H9 (cell line): ENCODE results near the gene AEBP2. TPM values are rescaled to one million over a fixed set of nuclear protein-coding genes. Genes with fewer than 3 reads are reported as not detected.

ENCODE experiments used
- DNase-seq: peaks from one replicate; pipeline ENCODE4 v3.0.0-alpha.2; 2017
- H2AFZ ChIP-seq: one replicate; pipeline ENCODE4 v1.6.1; 2013; ENCODE audit warnings: mild to moderate bottlenecking, low read length, control low read depth, moderate library complexity
- H2AK5ac ChIP-seq: 2 replicates; pipeline ENCODE4 v1.6.1; 2013; ENCODE audit warnings: low read length, control low read depth, mixed read lengths; ENCODE audit not compliant: insufficient read length
- H2BK120ac ChIP-seq: one replicate; pipeline ENCODE4 v1.6.1; 2013; ENCODE audit warnings: low read depth, mild to moderate bottlenecking, low read length, control low read depth, inconsistent platforms; ENCODE audit not compliant: poor library complexity, severe bottlenecking
- H2BK12ac ChIP-seq: 2 replicates; pipeline ENCODE4 v1.6.1; 2013; ENCODE audit warnings: low read length, control low read depth, mixed read lengths, low read depth; ENCODE audit not compliant: insufficient read length
- H2BK15ac ChIP-seq: 2 replicates; pipeline ENCODE4 v1.6.1; 2013; ENCODE audit warnings: low read depth, low read length, control low read depth
- H2BK20ac ChIP-seq: one replicate; pipeline ENCODE4 v1.6.1; 2013; ENCODE audit warnings: low read depth, mild to moderate bottlenecking, low read length, control low read depth, inconsistent platforms; ENCODE audit not compliant: poor library complexity, severe bottlenecking
- H2BK5ac ChIP-seq: 2 replicates; pipeline ENCODE4 v1.6.1; 2013; ENCODE audit warnings: low read length, control low read depth, mixed read lengths; ENCODE audit not compliant: insufficient read length
- H3K14ac ChIP-seq: 2 replicates; pipeline ENCODE4 v1.6.1; 2013; ENCODE audit warnings: low read length, control low read depth; ENCODE audit not compliant: insufficient read depth
- H3K18ac ChIP-seq: 2 replicates; pipeline ENCODE4 v1.6.1; 2013; ENCODE audit warnings: low read depth, mild to moderate bottlenecking, mixed read lengths, low read length, control low read depth; ENCODE audit not compliant: insufficient read length
- H3K23ac ChIP-seq: 2 replicates; pipeline ENCODE4 v1.6.1; 2013; ENCODE audit warnings: low read length, control low read depth, mixed read lengths, low read depth; ENCODE audit not compliant: insufficient read length
- H3K23me2 ChIP-seq: 2 replicates; pipeline ENCODE4 v1.6.1; 2013; ENCODE audit warnings: low read depth, mild to moderate bottlenecking, mixed read lengths, low read length, control low read depth; ENCODE audit not compliant: insufficient read length, poor library complexity, severe bottlenecking
- H3K27ac ChIP-seq: 2 replicates; pipeline ENCODE4 v1.5.1; 2013; ENCODE audit warnings: low read length, control low read depth, mixed read lengths, low read depth; ENCODE audit not compliant: insufficient read length
- H3K27me3 ChIP-seq: 2 replicates; pipeline ENCODE4 v1.6.1; 2013; ENCODE audit warnings: low read length, control low read depth, inconsistent platforms; ENCODE audit not compliant: insufficient read depth
- H3K4ac ChIP-seq: 2 replicates; pipeline ENCODE4 v1.6.1; 2013; ENCODE audit warnings: low read depth, mild to moderate bottlenecking, control low read depth, inconsistent platforms, low read length, moderate library complexity
- H3K4me1 ChIP-seq: 2 replicates; pipeline ENCODE4 v1.6.1; 2013; ENCODE audit warnings: low read length, control low read depth, inconsistent platforms; ENCODE audit not compliant: insufficient read depth
- H3K4me2 ChIP-seq: 2 replicates; pipeline ENCODE4 v1.6.1; 2013; ENCODE audit warnings: low read length, control low read depth, mixed read lengths; ENCODE audit not compliant: insufficient read length, insufficient read depth
- H3K56ac ChIP-seq: 2 replicates; pipeline ENCODE4 v1.6.1; 2013; ENCODE audit warnings: low read depth, mild to moderate bottlenecking, mixed read lengths, low read length, control low read depth; ENCODE audit not compliant: insufficient read length
- H3K79me1 ChIP-seq: 2 replicates; pipeline ENCODE4 v1.6.1; 2013; ENCODE audit warnings: low read depth, mild to moderate bottlenecking, moderate library complexity, low read length, control low read depth, inconsistent platforms; ENCODE audit not compliant: insufficient read depth, poor library complexity, severe bottlenecking
- H3K79me2 ChIP-seq: 2 replicates; pipeline ENCODE4 v1.6.1; 2013; ENCODE audit warnings: low read length, control low read depth, inconsistent platforms; ENCODE audit not compliant: insufficient read depth
- H3K9ac ChIP-seq: 2 replicates; pipeline ENCODE4 v1.6.1; 2013; ENCODE audit warnings: low read length, control low read depth, mixed read lengths; ENCODE audit not compliant: insufficient read length; ENCODE audit errors: extremely low read depth
- H3K9me3 ChIP-seq: one replicate; pipeline ENCODE4 v1.6.1; 2013; ENCODE audit warnings: low read depth, low read length, inconsistent platforms; ENCODE audit not compliant: control insufficient read depth
- H3T11ph ChIP-seq: one replicate; pipeline ENCODE4 v1.6.1; 2013; ENCODE audit warnings: mild to moderate bottlenecking, low read length, control low read depth, inconsistent platforms
- H4K20me1 ChIP-seq: one replicate; pipeline ENCODE4 v1.6.1; 2013; ENCODE audit not compliant: control insufficient read depth, insufficient read length, insufficient read depth
- H4K5ac ChIP-seq: 2 replicates; pipeline ENCODE4 v1.6.1; 2013; ENCODE audit warnings: low read depth, mild to moderate bottlenecking, mixed read lengths, low read length, control low read depth; ENCODE audit not compliant: insufficient read length
- H4K8ac ChIP-seq: replicated peaks from 2 replicates; pipeline ENCODE4 v1.6.1; 2013; ENCODE audit warnings: low read length, control low read depth, mixed read lengths, low read depth; ENCODE audit not compliant: insufficient read length
- H4K91ac ChIP-seq: 2 replicates; pipeline ENCODE4 v1.6.1; 2013; ENCODE audit warnings: low read depth, mild to moderate bottlenecking, moderate library complexity, mixed read lengths, low read length, control low read depth; ENCODE audit not compliant: insufficient read length
- H3K27ac Mint-ChIP-seq, 3 experiments: 2 replicates in 2 of 3; 3 replicates in 1 of 3; pipeline ENCODE4 v1.8.0; 2020 to 2021; ENCODE audit warnings: mixed read lengths in 3 of 3, mild to moderate bottlenecking in 1 of 3, moderate library complexity in 1 of 3
- H3K27me3 Mint-ChIP-seq: 2 replicates; pipeline ENCODE4 v1.8.0; 2021; ENCODE audit warnings: low read depth, mild to moderate bottlenecking, moderate library complexity, mixed read lengths
- H3K36me3 Mint-ChIP-seq, 3 experiments: 2 replicates in 2 of 3; 3 replicates in 1 of 3; pipeline ENCODE4 v1.8.0; 2020 to 2021; ENCODE audit warnings: low read depth in 3 of 3, mixed read lengths in 3 of 3; ENCODE audit not compliant: insufficient read depth in 1 of 3
- H3K4me1 Mint-ChIP-seq, 2 experiments: 2 replicates each; pipeline ENCODE4 v1.8.0; 2020; ENCODE audit warnings: mixed read lengths in 2 of 2
- H3K4me3 Mint-ChIP-seq, 2 experiments: 2 replicates in 1 of 2; 3 replicates in 1 of 2; pipeline ENCODE4 v1.8.0; 2020 to 2021; ENCODE audit warnings: mild to moderate bottlenecking in 2 of 2, mixed read lengths in 2 of 2, moderate library complexity in 1 of 2
- H3K9me3 Mint-ChIP-seq, 2 experiments: 2 replicates in 1 of 2; 3 replicates in 1 of 2; pipeline ENCODE4 v1.8.0; 2020; ENCODE audit warnings: mild to moderate bottlenecking in 2 of 2, mixed read lengths in 2 of 2, moderate library complexity in 1 of 2
- WGBS: extraction: QIAGEN DNeasy Blood & Tissue Kit; methylation state at CpG from one replicate; pipeline ENCODE4 v1.1.7; 2013; ENCODE audit warnings: missing lambda C conversion rate, low lambda C conversion rate, mixed read lengths; ENCODE audit not compliant: insufficient read length; ENCODE audit errors: extremely low coverage; 5-methylcytosine and 5-hydroxymethylcytosine counted together
- total RNA-seq: library from RNA; stranded (reverse); gene quantifications from 2 replicates; pipeline ENCODE4 v1.2.1, GENCODE V29; 2021
- TF ChIP-seq, protein P1 (sequence below): fragments of 200-600 bp; sonication (generic); conservative IDR thresholded peaks from 3 replicates; pipeline ENCODE4 v1.8.0; 2021; ENCODE audit warnings: antibody characterized with exemption, mild to moderate bottlenecking

Gene AEBP2
- total RNA-seq, 1 experiment from 2014 or later: 82.8 TPM

DNA sequence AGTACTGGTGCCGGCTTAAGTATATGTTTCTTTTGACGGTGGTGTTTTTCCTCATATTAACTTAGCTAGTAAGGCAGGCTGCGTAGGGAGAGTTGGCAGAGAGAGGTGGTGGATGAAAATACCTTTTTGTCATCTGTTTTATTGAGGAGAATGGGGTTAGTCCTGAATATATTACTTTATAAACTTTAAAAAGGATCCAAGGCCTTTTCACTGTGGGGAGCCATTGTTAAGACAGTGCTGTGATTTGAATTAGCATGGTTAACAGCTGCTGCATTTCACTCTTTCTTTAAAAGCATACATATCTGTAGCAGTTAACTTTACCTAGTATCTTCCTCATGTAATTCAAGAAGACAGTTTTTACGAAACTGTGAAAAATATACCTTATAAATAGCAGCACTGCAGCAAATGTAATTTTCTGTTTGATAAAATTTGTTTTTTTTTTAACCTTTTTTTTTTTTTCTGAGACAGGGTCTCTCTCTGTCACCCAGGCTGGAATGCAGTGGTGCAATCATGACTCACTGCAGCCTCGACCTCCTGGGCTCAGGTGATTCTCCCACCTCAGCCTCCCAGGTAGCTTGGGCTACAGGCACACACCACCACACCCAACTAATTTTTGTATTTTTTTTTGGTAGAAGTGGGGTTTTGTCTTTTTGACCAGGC is 57.1 kb downstream of the AEBP2 start:
- DNase-seq: no peak
- Histone ChIP-seq H3K4me2 (no peak overlapping the region), H2BK15ac (no peak overlapping the region), H2AFZ (no peak overlapping the region), H3K27me3 (no peaks in the 10 kb centered on the region), H2BK5ac (no peak overlapping the region), H3K14ac (no peak overlapping the region), H3K9me3 (no peaks in the 10 kb centered on the region), H2AK5ac (no peak overlapping the region), H3K18ac (no peak overlapping the region), H3T11ph (no peak overlapping the region), H3K56ac (no peak overlapping the region), H3K9ac (no peak overlapping the region), H3K79me2 (no peaks in the 10 kb centered on the region; the same call in 1 of the 2 replicates), H2BK20ac (no peak overlapping the region), H2BK12ac (no peak overlapping the region), H4K91ac (no peak overlapping the region), H3K23me2 (no peaks in the 10 kb centered on the region), H4K8ac (no peak overlapping the region), H3K23ac (no peak overlapping the region), H3K79me1 (peaks cover 4% of the 10 kb centered on the region), H4K20me1 (no peaks in the 10 kb centered on the region), H4K5ac (no peak overlapping the region), H3K4me1 (no peaks in the 10 kb centered on the region), H2BK120ac (no peak overlapping the region), H3K4ac (no peak overlapping the region), H3K27ac (peak overlapping the region; percentile 70)
- Mint-ChIP-seq H3K4me1 (peaks cover 31 to 42% of the 10 kb centered on the region in 2 experiments), H3K4me3 (no peak overlapping the region; a peak in 1 of 5 replicates), H3K36me3 (peaks cover 27 to 82% (median 75%) of the 10 kb centered on the region in 3 experiments), H3K27ac (peak overlapping the region; percentile 48 to 98 (median 88); a peak in 6 of 7 replicates), H3K27me3 (no peaks in the 10 kb centered on the region), H3K9me3 (no peaks in the 10 kb centered on the region)
- WGBS: no CpG with 5 or more reads among the region's 5 CpGs
- TF ChIP-seq, protein P1, sequence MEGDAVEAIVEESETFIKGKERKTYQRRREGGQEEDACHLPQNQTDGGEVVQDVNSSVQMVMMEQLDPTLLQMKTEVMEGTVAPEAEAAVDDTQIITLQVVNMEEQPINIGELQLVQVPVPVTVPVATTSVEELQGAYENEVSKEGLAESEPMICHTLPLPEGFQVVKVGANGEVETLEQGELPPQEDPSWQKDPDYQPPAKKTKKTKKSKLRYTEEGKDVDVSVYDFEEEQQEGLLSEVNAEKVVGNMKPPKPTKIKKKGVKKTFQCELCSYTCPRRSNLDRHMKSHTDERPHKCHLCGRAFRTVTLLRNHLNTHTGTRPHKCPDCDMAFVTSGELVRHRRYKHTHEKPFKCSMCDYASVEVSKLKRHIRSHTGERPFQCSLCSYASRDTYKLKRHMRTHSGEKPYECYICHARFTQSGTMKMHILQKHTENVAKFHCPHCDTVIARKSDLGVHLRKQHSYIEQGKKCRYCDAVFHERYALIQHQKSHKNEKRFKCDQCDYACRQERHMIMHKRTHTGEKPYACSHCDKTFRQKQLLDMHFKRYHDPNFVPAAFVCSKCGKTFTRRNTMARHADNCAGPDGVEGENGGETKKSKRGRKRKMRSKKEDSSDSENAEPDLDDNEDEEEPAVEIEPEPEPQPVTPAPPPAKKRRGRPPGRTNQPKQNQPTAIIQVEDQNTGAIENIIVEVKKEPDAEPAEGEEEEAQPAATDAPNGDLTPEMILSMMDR: no peak
